Measurements from ENCODE around the gene BATF3.

GRCh38 chr1:212737559-212737958, 37.9 kb upstream of the BATF3 start:
- TF ChIP-seq, protein P1, sequence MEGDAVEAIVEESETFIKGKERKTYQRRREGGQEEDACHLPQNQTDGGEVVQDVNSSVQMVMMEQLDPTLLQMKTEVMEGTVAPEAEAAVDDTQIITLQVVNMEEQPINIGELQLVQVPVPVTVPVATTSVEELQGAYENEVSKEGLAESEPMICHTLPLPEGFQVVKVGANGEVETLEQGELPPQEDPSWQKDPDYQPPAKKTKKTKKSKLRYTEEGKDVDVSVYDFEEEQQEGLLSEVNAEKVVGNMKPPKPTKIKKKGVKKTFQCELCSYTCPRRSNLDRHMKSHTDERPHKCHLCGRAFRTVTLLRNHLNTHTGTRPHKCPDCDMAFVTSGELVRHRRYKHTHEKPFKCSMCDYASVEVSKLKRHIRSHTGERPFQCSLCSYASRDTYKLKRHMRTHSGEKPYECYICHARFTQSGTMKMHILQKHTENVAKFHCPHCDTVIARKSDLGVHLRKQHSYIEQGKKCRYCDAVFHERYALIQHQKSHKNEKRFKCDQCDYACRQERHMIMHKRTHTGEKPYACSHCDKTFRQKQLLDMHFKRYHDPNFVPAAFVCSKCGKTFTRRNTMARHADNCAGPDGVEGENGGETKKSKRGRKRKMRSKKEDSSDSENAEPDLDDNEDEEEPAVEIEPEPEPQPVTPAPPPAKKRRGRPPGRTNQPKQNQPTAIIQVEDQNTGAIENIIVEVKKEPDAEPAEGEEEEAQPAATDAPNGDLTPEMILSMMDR (IDR thresholded peaks at IDR 0.05; ENCODE audit: low read length), result no peak
- TF ChIP-seq EZH2 (IDR thresholded peaks at IDR 0.05; ENCODE audit: borderline replicate concordance, low read length), result no peak
